GM12801 (cell line): ENCODE results near the gene SKI.

Source experiments
- TF ChIP-seq, protein P1 (sequence below): IDR thresholded peaks from one replicate; pipeline ENCODE4 v1.5.1; 2011; ENCODE audit warnings: control low read depth; ENCODE audit not compliant: insufficient read length; ENCODE audit errors: extremely low read depth

Gene SKI

DNA sequence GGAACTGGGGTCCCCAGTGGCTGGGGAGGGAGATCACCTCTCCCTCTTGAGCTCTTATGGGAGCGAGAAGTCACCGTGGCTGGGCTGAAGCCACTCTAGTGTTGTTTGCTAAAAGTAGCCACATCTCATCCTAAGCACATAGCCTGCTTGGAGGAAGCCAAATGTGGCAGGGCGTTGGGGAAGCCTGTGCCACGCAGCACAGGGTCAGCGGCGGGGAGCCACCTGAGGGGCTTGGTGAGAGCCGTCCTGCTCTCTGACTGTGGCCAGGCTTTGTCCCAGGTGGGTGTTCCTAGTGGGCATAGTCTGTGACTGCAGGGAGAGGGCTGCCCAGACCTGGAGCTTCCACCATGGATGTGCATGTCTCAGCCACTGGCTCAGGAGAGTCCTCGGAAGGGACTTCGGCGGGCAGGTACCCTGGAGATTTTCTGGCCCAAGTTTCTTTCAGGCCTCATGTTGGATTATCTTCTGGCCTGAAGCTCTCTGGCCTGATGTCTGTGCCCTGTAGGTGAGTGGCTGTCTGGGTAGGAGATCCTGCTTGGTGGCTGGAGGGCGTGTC is 124.3 kb downstream of the SKI start:
- TF ChIP-seq, protein P1, sequence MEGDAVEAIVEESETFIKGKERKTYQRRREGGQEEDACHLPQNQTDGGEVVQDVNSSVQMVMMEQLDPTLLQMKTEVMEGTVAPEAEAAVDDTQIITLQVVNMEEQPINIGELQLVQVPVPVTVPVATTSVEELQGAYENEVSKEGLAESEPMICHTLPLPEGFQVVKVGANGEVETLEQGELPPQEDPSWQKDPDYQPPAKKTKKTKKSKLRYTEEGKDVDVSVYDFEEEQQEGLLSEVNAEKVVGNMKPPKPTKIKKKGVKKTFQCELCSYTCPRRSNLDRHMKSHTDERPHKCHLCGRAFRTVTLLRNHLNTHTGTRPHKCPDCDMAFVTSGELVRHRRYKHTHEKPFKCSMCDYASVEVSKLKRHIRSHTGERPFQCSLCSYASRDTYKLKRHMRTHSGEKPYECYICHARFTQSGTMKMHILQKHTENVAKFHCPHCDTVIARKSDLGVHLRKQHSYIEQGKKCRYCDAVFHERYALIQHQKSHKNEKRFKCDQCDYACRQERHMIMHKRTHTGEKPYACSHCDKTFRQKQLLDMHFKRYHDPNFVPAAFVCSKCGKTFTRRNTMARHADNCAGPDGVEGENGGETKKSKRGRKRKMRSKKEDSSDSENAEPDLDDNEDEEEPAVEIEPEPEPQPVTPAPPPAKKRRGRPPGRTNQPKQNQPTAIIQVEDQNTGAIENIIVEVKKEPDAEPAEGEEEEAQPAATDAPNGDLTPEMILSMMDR, result no peak

DNA sequence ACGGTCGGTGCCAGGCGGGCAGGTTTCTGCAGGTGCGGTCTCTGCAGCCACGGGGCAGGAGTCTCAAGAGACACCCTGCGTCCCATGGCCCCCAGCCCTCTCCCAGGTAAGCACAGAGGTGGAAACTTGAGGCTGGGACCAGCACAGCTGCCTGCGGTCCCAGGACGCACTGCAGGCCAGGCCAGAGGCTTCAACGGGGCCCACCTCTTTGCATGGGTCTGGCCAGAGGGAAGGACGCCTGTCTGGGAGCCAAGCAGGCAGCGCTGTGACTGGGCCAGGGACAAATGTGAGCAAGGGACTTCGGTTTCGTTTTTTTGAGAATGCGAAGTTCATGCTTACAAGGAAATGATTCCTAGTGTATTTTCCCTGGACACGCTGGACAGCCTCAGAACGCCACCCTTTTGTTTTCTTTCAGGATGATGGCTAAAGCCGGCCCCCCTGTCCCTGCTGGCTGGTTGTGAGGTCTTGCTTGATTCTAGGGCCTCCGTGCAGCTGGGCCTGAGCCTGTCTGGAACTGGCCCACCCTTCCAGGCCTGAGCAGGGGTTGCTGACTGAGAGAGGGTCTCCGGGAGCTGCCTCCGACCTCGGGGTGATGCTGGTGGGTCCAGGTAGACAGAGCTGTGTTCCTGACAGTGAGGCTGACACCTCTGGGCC is 124.9 kb downstream of the SKI start:
- TF ChIP-seq, protein P1, result no peak

GRCh38 chr1:2353551-2354438 is 125.7 kb downstream of the SKI start:
- TF ChIP-seq, protein P1, result no peak

DNA sequence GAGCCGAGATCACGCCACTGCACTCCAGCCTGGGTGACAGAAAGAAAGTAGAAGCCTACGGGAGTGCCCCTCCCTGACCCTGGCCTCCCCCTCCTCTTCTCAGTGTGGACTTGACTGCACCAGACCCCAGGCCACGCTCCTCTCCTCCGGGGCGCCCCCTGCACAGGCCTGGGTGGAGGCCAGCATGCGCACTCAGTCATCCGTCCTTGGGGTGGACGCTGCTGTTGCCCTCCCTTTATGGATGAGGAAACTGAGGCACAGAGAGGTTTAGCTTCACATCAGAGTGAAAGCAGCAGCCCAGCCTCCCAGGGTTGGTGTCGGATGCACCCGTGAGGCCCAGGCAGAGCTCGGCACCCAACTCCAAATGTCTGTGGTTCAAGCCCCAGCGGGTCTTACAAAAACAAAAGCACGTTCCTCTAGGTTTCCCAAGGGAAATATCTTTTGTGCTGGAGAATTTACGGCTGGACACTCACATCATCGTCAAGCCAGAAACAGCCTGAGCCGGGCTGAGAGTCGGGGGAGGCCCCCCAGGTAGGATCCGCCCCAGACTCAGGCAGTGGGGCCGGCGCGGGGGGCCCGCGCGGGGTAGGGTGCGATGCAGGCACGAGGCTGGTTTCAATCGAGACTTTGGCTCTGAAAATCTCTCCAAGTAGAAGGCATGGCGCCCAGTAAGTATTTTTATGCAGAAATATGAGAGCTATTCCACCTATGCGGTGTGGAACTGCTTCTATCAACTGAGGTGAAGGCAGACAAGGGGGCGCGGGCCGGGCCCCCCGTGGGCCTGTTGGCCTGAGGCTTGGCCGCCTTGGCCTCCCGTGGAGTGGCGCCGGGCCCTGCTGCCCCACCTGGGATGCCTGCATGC is 126.6 kb downstream of the SKI start:
- TF ChIP-seq, protein P1, result no peak

DNA sequence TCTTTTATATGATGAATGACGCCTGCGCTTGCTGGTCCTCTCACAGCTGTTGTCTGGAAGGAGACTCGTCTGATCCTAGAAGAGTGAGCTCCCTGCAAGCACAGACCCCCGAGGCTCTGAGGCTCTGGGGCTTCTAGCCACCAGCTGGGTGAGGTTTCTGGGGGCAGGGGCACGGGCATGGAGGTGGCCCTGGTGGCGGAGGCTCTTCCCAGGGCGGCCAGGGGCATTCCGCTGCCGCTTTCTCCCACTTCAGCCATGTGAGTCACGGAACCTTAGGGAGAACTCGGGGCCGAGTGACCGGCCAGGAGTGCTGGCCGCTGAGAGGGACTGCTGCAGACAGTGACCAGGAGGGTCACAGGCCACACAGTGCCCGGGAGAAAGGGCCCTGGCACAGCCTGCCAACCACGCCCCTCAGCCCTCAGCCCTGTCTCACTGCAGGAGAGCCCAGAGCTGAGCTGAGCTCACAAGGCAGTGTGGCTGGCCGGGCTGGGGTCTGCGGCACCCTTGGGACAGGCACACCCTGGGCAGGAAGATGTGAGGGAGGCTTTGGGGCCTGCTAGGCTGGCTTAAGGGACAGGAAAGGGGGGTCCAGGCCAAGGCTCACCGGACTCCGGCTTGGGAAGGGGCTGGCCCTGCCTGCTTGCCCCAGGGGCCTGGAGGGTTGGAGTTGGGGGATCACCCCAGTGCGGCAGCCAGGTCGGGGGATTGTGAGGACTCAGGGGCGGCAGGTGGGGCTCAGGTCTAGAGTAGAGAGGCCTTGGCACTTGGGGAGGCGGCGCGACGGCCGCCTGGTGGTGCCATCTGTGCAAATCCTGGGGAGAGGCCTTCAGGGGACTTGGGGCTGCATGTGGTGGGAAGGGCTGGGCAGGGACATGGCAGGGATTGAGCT is 127.5 kb downstream of the SKI start:
- TF ChIP-seq, protein P1, result no peak

DNA sequence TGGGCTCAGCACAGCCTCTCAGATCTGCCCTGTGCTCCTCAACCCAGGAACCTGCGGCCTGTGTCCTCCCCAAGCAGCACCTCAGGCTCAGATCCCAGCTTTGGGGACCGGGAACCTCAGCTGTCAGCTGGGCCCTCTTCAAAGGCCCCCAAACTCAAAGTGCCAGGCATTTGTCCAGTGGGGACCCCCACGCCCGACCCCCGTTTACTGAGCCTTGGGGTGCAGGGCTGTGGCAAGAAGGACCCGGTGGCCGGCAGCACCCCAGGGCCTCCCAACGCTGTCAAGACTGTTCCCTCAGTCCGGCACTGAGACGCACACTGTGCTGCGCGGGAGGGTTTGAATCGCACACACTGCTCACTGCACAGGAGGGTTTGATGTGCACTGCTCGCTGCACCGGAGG is 128.3 kb downstream of the SKI start:
- TF ChIP-seq, protein P1, result no peak
